ENCODE measurements around the gene CFC1B.
"Not testable (repeated sequence)": the region's sequence is repeated elsewhere in the genome, so short reads cannot be mapped to it uniquely, and the experiment has no call there.

GRCh38 chr2:130536654-130537053, 15.6 kb downstream of the CFC1B start:
- TF ChIP-seq CTCF (IDR thresholded peaks at IDR 0.05); EZH2 (IDR thresholded peaks at IDR 0.05; ENCODE audit: borderline replicate concordance, insufficient read depth, low read depth, low read length, poor library complexity, severe bottlenecking): not testable (repeated sequence)
